ENCODE results near the gene AVL9. TPM values are rescaled to one million over a fixed set of nuclear protein-coding genes. Genes with fewer than 3 reads are reported as not detected.

AVL9 gene
- total and polyA plus RNA-seq, 9 of the 15 experiments (the other 6 are each of a cell fraction or from before 2014, with no cell fraction given) = 6.4 to 66.2 (median 30.1) TPM

DNA sequence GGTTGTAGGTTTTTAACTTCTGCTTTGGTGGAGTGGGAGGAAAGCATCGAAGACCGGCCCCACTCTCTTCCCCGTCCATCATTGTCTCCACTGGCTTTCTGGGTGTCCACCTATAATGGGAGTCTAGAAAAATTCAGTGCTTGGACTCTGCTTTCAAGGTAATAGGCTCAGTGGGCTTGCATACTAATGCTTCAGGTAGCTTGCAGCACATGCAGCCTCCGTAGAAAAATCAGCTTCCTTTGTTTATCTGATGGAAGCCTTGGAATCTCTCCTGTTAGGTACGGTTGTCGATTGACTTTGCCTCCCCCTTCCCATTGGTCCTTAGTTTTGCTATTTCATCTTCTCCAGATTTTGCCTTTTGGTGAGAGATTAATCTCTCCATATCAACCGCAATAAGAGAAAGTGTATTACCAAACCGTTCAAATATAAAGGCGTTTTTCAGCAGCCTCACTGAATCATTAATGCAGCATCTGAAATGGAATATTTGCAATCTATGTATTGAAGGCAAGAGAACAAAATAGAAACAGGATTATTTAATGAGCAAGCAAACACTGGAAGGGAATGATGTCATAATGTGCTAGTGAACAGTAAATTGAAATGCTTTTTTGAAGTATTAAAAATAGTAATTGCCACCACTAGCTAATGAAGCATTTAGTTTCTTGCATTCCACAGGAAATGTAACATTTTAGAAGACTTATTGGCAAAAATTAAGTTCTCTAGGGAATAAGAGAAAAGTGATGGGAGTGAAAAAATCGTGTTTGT is 944 bp downstream of the AVL9 start (continued):
- TF ChIP-seq RCOR1 (IDR thresholded peaks at IDR 0.05; ENCODE audit: borderline replicate concordance in 1 of 2, low read depth in 2 of 2, low read length in 2 of 2) (peak in 1 of 2 experiments; percentile 72; a peak in 2 of 4 replicates), YY1 (IDR thresholded peaks at IDR 0.05; ENCODE audit: borderline replicate concordance in 1 of 3, control insufficient read depth in 1 of 3, extremely low read depth in 1 of 3, insufficient read depth in 3 of 3, insufficient read length in 1 of 3, insufficient replicate concordance in 2 of 3, low read depth in 1 of 3, low read length in 2 of 3) (peak in 1 of 3 experiments; percentile 59), SP2 (IDR thresholded peaks at IDR 0.05; ENCODE audit: extremely low read depth, low read depth, low read length, poor library complexity, severe bottlenecking) (no peak), ZNF3 (CRISPR knock-in tag; IDR thresholded peaks at IDR 0.05) (no peak), MAFF (IDR thresholded peaks at IDR 0.05; ENCODE audit: low read length) (no peak; the same call in 1 of the 2 replicates), HDAC2 (IDR thresholded peaks at IDR 0.05) (peak; percentile 48; the same call in 1 of the 2 replicates), TCF7L2 (IDR thresholded peaks at IDR 0.05; ENCODE audit: low read depth, low read length) (no peak), DPF2 (IDR thresholded peaks at IDR 0.05) (peak; percentile 34; the same call in 1 of the 2 replicates), NR2F6 (CRISPR knock-in tag; IDR thresholded peaks at IDR 0.05) (no peak), ZEB2 (IDR thresholded peaks at IDR 0.05) (0 out of 2 replicates have a peak, but pooled peaks have one; percentile 20), CBFA2T3 (IDR thresholded peaks at IDR 0.05) (no peak), KDM1A (IDR thresholded peaks at IDR 0.05) (peak; percentile 63 to 72), ETV5 (CRISPR knock-in tag; IDR thresholded peaks at IDR 0.05; ENCODE audit: low read depth) (no peak), MLX (CRISPR knock-in tag; conservative IDR thresholded peaks at IDR 0.05) (no peak), MAFG (tag; conservative IDR thresholded peaks at IDR 0.05) (0 out of 2 replicates have a peak, but pooled peaks have one; percentile 9), ZBTB17 (CRISPR knock-in tag; IDR thresholded peaks at IDR 0.05) (0 out of 2 replicates have a peak, but pooled peaks have one; percentile 43), HMBOX1 (IDR thresholded peaks at IDR 0.05) (no peak), ZNF146 (CRISPR knock-in tag; IDR thresholded peaks at IDR 0.05; ENCODE audit: unreplicated experiment) (no peak), CBX3 (IDR thresholded peaks at IDR 0.05; ENCODE audit: borderline replicate concordance in 1 of 2, low read length in 2 of 2) (0 out of 3 replicates have a peak, but pooled peaks of 1 of the 2 experiments have one; percentile 15), HMG20B (CRISPR knock-in tag; IDR thresholded peaks at IDR 0.05) (no peak), NFE2 (IDR thresholded peaks at IDR 0.05; ENCODE audit: low read depth) (peak; percentile 57; the same call in 1 of the 2 replicates), TAL1 (IDR thresholded peaks at IDR 0.05) (no peak), ZNF316 (IDR thresholded peaks at IDR 0.05) (0 out of 2 replicates have a peak, but pooled peaks have one; percentile 16), GTF2E2 (tag; IDR thresholded peaks at IDR 0.05) (peak; percentile 5; the same call in 1 of the 2 replicates), ELF4 (CRISPR knock-in tag; IDR thresholded peaks at IDR 0.05) (no peak), SMARCA4 (IDR thresholded peaks at IDR 0.05) (peak; percentile 62), GATAD2B (IDR thresholded peaks at IDR 0.05; ENCODE audit: borderline replicate concordance) (peak; percentile 50; the same call in 1 of the 2 replicates), SP1 (CRISPR knock-in tag; IDR thresholded peaks at IDR 0.05) (0 out of 2 replicates have a peak, but pooled peaks have one; percentile 36)
- TF ChIP-seq, protein P1, sequence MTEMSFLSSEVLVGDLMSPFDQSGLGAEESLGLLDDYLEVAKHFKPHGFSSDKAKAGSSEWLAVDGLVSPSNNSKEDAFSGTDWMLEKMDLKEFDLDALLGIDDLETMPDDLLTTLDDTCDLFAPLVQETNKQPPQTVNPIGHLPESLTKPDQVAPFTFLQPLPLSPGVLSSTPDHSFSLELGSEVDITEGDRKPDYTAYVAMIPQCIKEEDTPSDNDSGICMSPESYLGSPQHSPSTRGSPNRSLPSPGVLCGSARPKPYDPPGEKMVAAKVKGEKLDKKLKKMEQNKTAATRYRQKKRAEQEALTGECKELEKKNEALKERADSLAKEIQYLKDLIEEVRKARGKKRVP (CRISPR knock-in tag; IDR thresholded peaks at IDR 0.05) = no peak

Measured in K562 (cell line).